ENCODE data around the gene BCL2. TPM values are rescaled to one million over a fixed set of nuclear protein-coding genes. Genes with fewer than 3 reads are reported as not detected.

The BCL2 gene
- total RNA-seq, 8 experiments from 2014 or later, result 0.97 to 29.2 (median 5.8) TPM

DNA sequence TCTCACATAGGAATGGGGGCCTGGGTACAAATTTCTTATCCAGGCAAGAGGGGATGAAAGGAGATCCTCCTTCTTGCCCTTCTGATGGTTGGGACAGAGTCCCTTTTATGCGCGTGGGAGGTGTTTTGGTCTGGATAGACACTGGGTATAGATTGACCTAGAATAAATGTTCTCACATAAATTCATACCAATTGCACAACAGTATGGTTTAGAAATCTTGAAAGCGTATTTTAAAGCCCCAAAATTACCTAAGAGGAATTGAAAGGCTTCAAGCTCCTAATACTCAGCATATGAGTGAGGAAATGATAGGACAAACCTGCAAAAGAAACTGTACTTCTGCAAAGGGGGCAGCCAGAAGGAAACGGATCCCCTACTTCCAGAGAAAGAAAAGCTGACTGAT is 2.6 kb upstream of the BCL2 start:
- ATAC-seq (replicated peaks in 6 of 8), result no peak
- Histone ChIP-seq H3K27ac (no peak overlapping the region), H3K4me1 (replicated peaks in 1 of 2) (peaks cover 14 to 18% of the 10 kb centered on the region in 2 donors), H3K4me3 (no peak overlapping the region)
- in situ Hi-C loops (cut with MboI; ENCODE audit: low pct_unique_long_range_greater_than_20kb in 2 of 9, low sequenced_read_pairs in 9 of 9, unreplicated experiment in 9 of 9), result loop anchor here in 4 of 9 experiments (10.0 to 25.0 kb wide), 3 partner anchors 110 to 307 kb away; no protein-coding TSS in a partner anchor
- WGBS, 10 experiments, result 50 to 100% (median 83%) methylated on average over 1 to 4 of the region's 4 CpGs; no CpG with 5 or more reads in 1 of the 10 experiments

GRCh38 chr18:63321291-63321690 is 1.7 kb upstream of the BCL2 start:
- no peak overlapping the region for H3K27ac ChIP-seq
- peak overlapping the region in 1 of 5 donors; percentile 94 for H3K4me3 ChIP-seq
- ATAC-seq (replicated peaks in 6 of 8), result no peak
- WGBS, 10 experiments, result 39 to 100% (median 96%) methylated on average over 1 to 5 of the region's 9 CpGs; no CpG with 5 or more reads in 1 of the 10 experiments
- in situ Hi-C loops (cut with MboI; ENCODE audit: low pct_unique_long_range_greater_than_20kb in 2 of 9, low sequenced_read_pairs in 9 of 9, unreplicated experiment in 9 of 9), result loop anchor here in 4 of 9 experiments (10.0 to 25.0 kb wide), 3 partner anchors 109 to 306 kb away; no protein-coding TSS in a partner anchor
- peaks cover 18 to 21% of the 10 kb centered on the region in 2 donors for H3K4me1 ChIP-seq (replicated peaks in 1 of 2)

DNA sequence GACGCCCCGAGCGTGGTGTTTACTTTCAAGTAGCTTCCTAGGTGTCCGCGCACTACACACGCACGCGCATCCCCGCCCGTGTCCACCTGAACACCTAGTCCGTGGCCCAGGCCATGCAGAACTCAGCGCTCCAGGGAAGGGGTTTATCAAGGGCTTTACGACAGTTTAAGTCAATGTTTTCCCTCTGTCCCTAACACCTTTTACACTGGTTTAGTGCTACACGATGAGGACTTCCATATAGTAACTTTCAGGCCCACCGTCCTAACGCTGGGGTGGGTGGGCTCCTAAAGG is 1.4 kb upstream of the BCL2 start:
- no peak for ATAC-seq (replicated peaks in 6 of 8)

GRCh38 chr18:63320123-63320974 is 780 bp upstream of the BCL2 start:
- in situ Hi-C loops (cut with MboI; ENCODE audit: low pct_unique_long_range_greater_than_20kb in 2 of 9, low sequenced_read_pairs in 9 of 9, unreplicated experiment in 9 of 9), result loop anchor here in 4 of 9 experiments (10.0 to 25.0 kb wide), 3 partner anchors 108 to 306 kb away; no protein-coding TSS in a partner anchor
- 20% methylated on average over 1 of the region's 92 CpGs; no CpG with 5 or more reads in 9 of the 10 experiments for WGBS, 10 experiments
- peak; percentile 78 to 85 (median 84) for ATAC-seq (replicated peaks in 6 of 8)

More for the DNA sequence above, 1.4 kb upstream of the BCL2 start:
- WGBS, 10 experiments, result 40 to 100% (median 67%) methylated on average over 1 to 11 of the region's 16 CpGs; no CpG with 5 or more reads in 7 of the 10 experiments
- H3K4me3 ChIP-seq, result peak overlapping the region; percentile 62 to 94 (median 75)
- H3K27ac ChIP-seq, result peak overlapping the region; percentile 85 to 86
- peaks cover 18 to 21% of the 10 kb centered on the region in 2 donors for H3K4me1 ChIP-seq (replicated peaks in 1 of 2)
- in situ Hi-C loops (cut with MboI; ENCODE audit: low pct_unique_long_range_greater_than_20kb in 2 of 9, low sequenced_read_pairs in 9 of 9, unreplicated experiment in 9 of 9), result loop anchor here in 4 of 9 experiments (10.0 to 25.0 kb wide), 3 partner anchors 109 to 306 kb away; no protein-coding TSS in a partner anchor

GRCh38 chr18:63318889-63319382 is 633 bp downstream of the BCL2 start:
- peak overlapping the region; percentile 62 to 94 (median 75) for H3K4me3 ChIP-seq
- in situ Hi-C loops (cut with MboI; ENCODE audit: low pct_unique_long_range_greater_than_20kb in 2 of 9, low sequenced_read_pairs in 9 of 9, unreplicated experiment in 9 of 9), result loop anchor here in 4 of 9 experiments (10.0 to 25.0 kb wide), 3 partner anchors 107 to 184 kb away; no protein-coding TSS in a partner anchor
- ATAC-seq (replicated peaks in 6 of 8), result no peak
- no peak overlapping the region for H3K27ac ChIP-seq
- H3K4me1 ChIP-seq (replicated peaks in 1 of 2), result peaks cover 18 to 34% of the 10 kb centered on the region in 2 donors
- WGBS, 10 experiments, result 0 to 15% (median 1%) methylated on average over 1 to 6 of the region's 8 CpGs

More at GRCh38 chr18:63320123-63320974, 780 bp upstream of the BCL2 start:
- Histone ChIP-seq H3K27ac (peak overlapping the region; percentile 85 to 86), H3K4me3 (peak overlapping the region; percentile 62 to 94 (median 75)), H3K4me1 (replicated peaks in 1 of 2) (peaks cover 18 to 27% of the 10 kb centered on the region in 2 donors)

GRCh38 chr18:63317982-63318888 is 1.3 kb downstream of the BCL2 start:
- peaks cover 18 to 35% of the 10 kb centered on the region in 2 donors for H3K4me1 ChIP-seq (replicated peaks in 1 of 2)
- no peak overlapping the region for H3K27ac ChIP-seq
- in situ Hi-C loops (cut with MboI; ENCODE audit: low pct_unique_long_range_greater_than_20kb in 2 of 9, low sequenced_read_pairs in 9 of 9, unreplicated experiment in 9 of 9), result loop anchor here in 4 of 9 experiments (10.0 to 25.0 kb wide), 3 partner anchors 106 to 183 kb away; no protein-coding TSS in a partner anchor
- 0 to 11% (median 0%) methylated on average over 1 to 8 of the region's 66 CpGs; no CpG with 5 or more reads in 1 of the 10 experiments for WGBS, 10 experiments
- peak overlapping the region; percentile 62 to 94 (median 75) for H3K4me3 ChIP-seq
- ATAC-seq (replicated peaks in 6 of 8), result peak in 7 of 8 experiments; percentile 4 to 27 (median 20)

- WGBS, 10 experiments, result 34 to 100% (median 87%) methylated on average over 1 to 5 of the region's 10 CpGs; no CpG with 5 or more reads in 2 of the 10 experiments
- Histone ChIP-seq H3K4me1 (replicated peaks in 1 of 2) (peaks cover 15 to 35% of the 10 kb centered on the region in 2 donors), H3K27ac (no peak overlapping the region), H3K4me3 (peak overlapping the region; percentile 62 to 94 (median 75))
- in situ Hi-C loops (cut with MboI; ENCODE audit: low pct_unique_long_range_greater_than_20kb in 2 of 9, low sequenced_read_pairs in 9 of 9, unreplicated experiment in 9 of 9), result loop anchor here in 4 of 9 experiments (10.0 to 25.0 kb wide), 3 partner anchors 105 to 183 kb away; no protein-coding TSS in a partner anchor
- no peak for ATAC-seq (replicated peaks in 6 of 8)
Observed at GRCh38 chr18:63317556-63317946, 2.0 kb downstream of the BCL2 start.

DNA sequence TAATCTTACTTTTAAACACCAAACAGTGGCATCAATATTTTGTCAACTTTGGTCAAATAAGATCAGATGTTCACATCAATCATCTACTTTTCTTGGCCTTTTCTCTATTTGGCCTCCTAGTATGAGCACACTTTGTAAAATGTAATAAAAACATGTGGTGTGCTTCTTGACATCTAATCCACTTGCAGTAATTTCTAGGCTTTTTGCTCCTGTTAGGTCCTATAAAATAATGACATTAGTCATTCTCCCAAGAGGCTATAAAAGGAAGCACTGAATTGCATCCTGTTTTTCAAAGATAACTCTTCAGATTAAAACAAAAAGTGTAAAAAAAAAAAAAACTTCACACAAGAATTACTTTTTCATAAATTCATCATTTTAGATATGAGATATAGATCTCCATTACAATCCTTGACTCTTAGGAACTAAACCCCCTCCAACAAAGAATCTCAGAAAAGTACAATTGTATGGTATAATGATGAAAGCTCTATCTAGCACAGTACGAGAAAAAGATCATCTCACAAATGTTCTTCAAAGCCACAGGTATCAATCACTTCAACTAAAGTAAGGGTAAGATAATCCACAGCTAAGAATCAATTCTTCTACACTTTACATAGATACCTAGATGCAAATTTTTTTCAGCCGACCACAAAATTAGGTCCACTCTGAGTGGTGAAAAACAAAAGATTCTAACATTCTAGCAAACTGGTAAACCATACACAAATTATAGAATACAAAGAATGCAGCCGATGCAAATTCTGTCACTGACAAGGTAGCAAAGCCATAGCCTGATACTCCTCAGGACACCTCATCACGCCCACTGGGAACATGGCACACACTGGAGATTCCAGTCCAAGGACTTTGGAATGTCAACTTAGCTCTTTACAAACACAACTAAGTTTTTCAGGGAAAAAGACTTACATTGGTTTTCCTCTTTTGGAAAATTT is 2.7 kb downstream of the BCL2 start:
- Histone ChIP-seq H3K4me3 (peak overlapping the region in 3 of 5 donors; percentile 70 to 94 (median 75)), H3K27ac (no peak overlapping the region), H3K4me1 (replicated peaks in 1 of 2) (peaks cover 15 to 35% of the 10 kb centered on the region in 2 donors)
- 78 to 100% (median 93%) methylated on average over 1 to 4 of the region's 4 CpGs for whole genome bisulfite sequencing, 10 experiments
- in situ Hi-C loops (cut with MboI; ENCODE audit: low pct_unique_long_range_greater_than_20kb in 2 of 9, low sequenced_read_pairs in 9 of 9, unreplicated experiment in 9 of 9), result loop anchor here in 4 of 9 experiments (10.0 to 25.0 kb wide), 3 partner anchors 105 to 182 kb away; no protein-coding TSS in a partner anchor
- no peak for ATAC-seq (replicated peaks in 6 of 8)

DNA sequence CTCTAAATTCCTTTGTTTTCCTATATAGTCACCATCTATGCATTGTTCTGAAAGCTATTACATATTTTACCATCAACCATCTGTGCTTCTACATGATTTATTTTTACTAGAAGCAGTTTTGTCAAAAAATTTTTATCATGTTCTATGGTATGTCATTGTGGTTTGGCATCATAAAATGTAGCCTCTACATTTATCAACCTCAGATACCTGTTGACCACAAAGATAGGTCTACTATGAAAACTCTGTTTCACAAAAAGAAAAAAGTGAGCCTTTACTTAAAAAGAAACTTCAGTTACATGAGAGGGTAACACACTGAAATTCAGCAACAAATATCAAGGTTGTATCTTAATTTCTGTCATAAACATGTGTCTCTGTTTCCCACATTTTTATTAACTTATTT is 3.7 kb downstream of the BCL2 start:
- in situ Hi-C loops (cut with MboI; ENCODE audit: low pct_unique_long_range_greater_than_20kb in 2 of 9, low sequenced_read_pairs in 9 of 9, unreplicated experiment in 9 of 9), result loop anchor here in 4 of 9 experiments (10.0 to 25.0 kb wide), 3 partner anchors 104 to 181 kb away; no protein-coding TSS in a partner anchor
- peak overlapping the region in 2 of 5 donors; percentile 5 to 94 for H3K4me3 ChIP-seq
- H3K27ac ChIP-seq, result no peak overlapping the region
- no peak for ATAC-seq (replicated peaks in 6 of 8)
- H3K4me1 ChIP-seq (replicated peaks in 1 of 2), result peaks cover 10 to 31% of the 10 kb centered on the region in 2 donors

DNA sequence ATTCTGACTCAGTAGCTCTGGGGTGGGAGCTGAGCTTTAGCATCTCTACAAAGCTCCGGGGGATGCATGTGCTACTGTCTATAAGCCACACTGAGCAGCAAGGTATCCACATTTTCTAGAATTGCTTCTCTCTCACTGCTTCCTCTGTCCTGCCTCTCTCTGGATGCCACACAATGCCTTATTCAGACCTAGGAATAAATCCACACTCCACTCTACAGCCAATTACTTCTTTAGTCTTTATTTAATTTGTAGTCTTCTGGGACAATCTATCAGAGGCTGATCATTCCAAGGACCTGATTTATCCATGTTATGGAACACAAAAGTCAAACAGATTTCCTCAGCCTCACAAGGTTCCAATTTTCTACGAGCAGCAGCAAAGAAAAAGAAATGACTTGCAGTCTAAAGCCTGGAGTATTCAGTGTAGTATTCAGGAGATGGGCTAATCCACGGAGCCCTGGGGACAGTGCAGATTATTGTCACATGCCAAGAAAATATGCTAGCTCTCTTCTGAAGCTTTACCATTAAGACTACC is 4.4 kb downstream of the BCL2 start:
- Histone ChIP-seq H3K4me1 (replicated peaks in 1 of 2) (peaks cover 7 to 28% of the 10 kb centered on the region in 2 donors), H3K4me3 (peak overlapping the region in 2 of 5 donors; percentile 5 to 94), H3K27ac (no peak overlapping the region)
- ATAC-seq (replicated peaks in 6 of 8), result no peak
- in situ Hi-C loops (cut with MboI; ENCODE audit: low pct_unique_long_range_greater_than_20kb in 2 of 9, low sequenced_read_pairs in 9 of 9, unreplicated experiment in 9 of 9), result loop anchor here in 4 of 9 experiments (10.0 to 25.0 kb wide), 3 partner anchors 103 to 180 kb away; no protein-coding TSS in a partner anchor
- WGBS, 10 experiments, result 0 to 80% (median 37%) methylated on average over 1 to 2 of the region's 3 CpGs; no CpG with 5 or more reads in 3 of the 10 experiments
